ENCODE results near the gene ALG14.

Gene ALG14

DNA sequence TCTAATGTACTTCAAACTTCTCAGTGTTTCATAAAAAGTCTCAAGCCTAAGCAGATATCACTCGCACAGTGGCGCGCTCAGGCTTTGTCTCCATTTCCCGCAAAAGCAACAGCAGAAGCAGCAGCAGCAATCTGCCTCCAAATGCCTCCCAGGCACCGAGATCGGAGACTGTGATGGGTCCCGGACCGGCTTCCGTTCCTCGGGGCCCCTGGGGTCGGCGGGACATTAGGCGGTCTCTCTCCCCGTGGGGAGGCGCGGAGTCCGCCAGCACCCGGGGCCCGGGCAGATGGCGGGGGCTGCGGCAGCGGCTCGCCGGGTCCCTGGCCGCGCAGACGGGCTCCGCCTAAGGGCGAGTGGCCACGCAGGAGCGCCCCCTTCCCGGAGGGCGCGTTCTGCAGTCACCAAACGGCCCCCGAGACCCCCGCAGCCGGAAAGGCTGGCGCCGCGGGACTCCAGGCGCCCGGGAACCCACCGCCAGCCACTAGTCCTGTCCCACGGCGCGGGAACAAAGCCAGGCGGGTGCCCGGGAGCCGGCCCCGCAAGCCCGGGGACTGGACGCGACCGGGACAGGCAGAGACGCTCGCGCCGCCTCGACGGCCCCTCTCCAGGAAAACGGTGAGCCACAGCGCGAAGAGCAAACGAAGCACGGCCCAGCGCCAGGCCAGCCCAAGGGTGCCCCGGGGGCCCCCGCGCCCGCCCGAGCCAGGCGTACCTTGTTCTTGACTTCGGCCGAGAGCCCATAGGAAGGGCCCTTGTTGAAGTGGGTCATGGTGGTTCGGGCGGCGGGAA, 146.4 kb downstream of the ALG14 start:
- no peak for DNase-seq

DNA sequence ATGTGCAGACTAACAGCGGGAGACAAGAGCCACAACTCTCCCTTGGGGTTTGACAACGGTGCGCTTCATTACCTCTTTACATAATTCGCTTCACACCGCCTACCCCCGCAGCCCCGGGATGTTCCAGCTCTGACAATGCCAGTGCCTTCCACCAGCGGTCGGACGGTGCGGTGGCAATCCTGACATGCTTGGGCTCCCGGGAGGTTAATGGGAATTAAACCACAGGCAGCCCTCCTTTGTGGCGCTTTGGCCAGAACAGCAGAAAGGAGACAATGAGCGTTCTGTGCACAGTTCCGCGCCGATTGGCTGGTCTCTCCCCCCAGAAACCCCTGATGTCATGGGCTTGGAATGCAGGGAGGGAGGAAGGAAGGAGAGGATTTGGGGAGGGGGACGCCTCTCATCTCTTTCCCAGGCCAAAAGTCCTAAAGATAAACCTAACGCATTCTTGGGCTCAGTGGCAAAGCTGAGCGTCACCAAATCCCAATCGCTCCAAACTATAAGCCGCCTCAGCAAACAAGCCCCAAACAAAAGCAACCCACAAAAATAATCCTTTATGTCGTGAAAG, 147.1 kb downstream of the ALG14 start:
- DNase-seq: no peak

DNA sequence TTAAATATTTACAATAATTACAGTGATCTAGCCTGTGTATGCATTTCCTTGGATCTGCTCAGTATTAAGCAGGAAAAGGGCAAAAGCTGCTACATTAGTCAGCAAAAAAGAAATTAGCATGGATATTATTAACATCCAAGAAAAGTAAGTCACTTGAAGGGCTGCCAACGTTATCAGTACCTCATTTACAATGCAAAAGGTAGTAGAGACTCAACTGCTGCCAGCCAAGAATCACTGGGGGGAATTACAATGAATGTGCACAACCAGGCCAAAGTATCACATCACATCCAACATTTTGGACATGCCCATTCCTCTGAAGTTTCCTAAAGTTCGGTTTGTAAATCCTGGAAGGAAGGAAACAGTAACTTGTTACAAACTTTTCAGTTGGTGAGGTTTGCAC, 147.7 kb downstream of the ALG14 start:
- DNase-seq: no peak

Measured in activated effector memory CD4-positive, alpha-beta T cell treated with Interleukin-2 at 50 U/mL for 16 hours (primary cell).